Activated CD4-positive, alpha-beta memory T cell treated with anti-CD3 and anti-CD28 coated beads for 36 hours (primary cell): ENCODE measurements around the gene ARIH2. TPM values are rescaled to one million over a fixed set of nuclear protein-coding genes. Genes with fewer than 3 reads are reported as not detected.

Experiments
- CTCF ChIA-PET: fragments of 350-600 bp; sonication (Branson Sonifier 250); formaldehyde crosslinking; loops from one replicate; lab custom pipeline; 2021; ENCODE audit warnings: antibody characterized with exemption, inconsistent platforms; lab: Charles Lee
- POLR2A ChIA-PET: fragments of 350-600 bp; sonication (Branson Sonifier 250); formaldehyde crosslinking; loops from one replicate; lab custom pipeline; 2021; ENCODE audit warnings: antibody characterized with exemption; lab: Charles Lee
- DNase-seq: peaks from one replicate; pipeline ENCODE4 v3.0.0-alpha.2; 2020
- H3K27ac Mint-ChIP-seq: one replicate; pipeline ENCODE4 v1.8.0; 2021; ENCODE audit warnings: mixed read lengths
- H3K27me3 Mint-ChIP-seq: one replicate; pipeline ENCODE4 v1.8.0; 2021; ENCODE audit warnings: mixed read lengths
- H3K36me3 Mint-ChIP-seq: one replicate; pipeline ENCODE4 v1.8.0; 2021; ENCODE audit warnings: mixed read lengths
- H3K4me1 Mint-ChIP-seq: one replicate; pipeline ENCODE4 v1.8.0; 2021; ENCODE audit warnings: low read depth, mixed read lengths
- H3K4me3 Mint-ChIP-seq: one replicate; pipeline ENCODE4 v1.8.0; 2021; ENCODE audit warnings: mild to moderate bottlenecking, mixed read lengths
- H3K9me3 Mint-ChIP-seq: one replicate; pipeline ENCODE4 v1.8.0; 2021; ENCODE audit warnings: mixed read lengths
- intact Hi-C: fragments of 100-400 bp; cut with micrococcal nuclease; formaldehyde crosslinking; loops from one replicate; pipeline ENCODE4 v1.15.1; 2023
- total RNA-seq, 2 experiments: library from RNA; stranded (reverse); gene quantifications; one replicate each; pipeline ENCODE4 v1.2.3, GENCODE V29; 2021

Gene ARIH2
- 100 to 1,000 TPM; 109 to 130 TPM for total RNA-seq

DNA sequence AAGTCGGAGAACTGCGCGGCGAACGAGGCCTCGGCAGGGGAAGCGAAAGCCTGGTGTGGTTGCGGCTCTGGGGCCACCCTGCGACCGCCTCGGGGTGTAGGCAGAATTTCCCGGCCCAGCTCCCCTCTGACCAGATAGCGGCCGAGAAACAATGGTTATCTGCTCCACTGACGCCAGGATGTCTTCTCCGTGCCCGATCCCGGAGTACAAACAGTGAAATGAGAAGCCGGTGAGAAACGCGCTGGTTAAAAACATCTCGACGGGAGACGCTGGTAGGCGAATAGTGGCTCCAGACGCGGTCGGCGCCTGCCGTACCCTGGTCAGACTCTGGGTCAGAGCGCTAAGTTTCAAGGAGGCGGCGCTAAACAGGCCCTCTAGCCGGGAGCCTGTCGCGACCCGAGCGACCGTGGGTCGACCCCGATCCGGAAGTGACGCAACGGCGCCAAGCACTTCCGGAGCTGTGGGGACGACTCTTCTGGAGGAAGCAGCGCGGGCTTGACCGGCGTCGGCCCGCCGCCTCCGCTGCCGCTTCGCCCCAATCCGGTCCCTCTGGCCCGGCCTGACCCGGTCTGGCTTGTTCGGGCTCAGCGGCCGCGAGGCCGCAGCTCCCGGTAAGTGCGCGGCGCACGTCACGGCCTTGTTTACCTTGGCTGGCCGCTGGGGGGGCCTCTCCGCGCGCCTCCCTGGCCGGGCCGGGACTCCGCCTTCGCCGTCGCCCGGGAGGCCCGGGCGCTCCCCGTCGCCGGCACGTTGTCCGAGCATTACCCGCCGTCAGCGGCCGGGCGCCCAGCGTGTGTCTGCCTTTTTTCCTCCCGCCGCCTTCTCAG is at the start of gene ARIH2:
Gene ARIH2, plus strand, starts transcription at position 455 of the 827 bp plus-strand sequence. CDS start 8,717 bp downstream, outside the sequence.
- CTCF ChIA-PET: interaction anchor here (0.7 to 2.7 kb wide), 12 partner anchors 9 to 179 kb away, joined by 3 to 15 read pairs (median 4); partner anchors contain the start of genes NDUFAF3, PRKAR2A and SLC25A20

GRCh38 chr3:48877671-48878070 is 41.0 kb upstream of the ARIH2 start:
- no peak overlapping the region for H3K4me3 Mint-ChIP-seq
- POLR2A ChIA-PET: no interaction called here
- no peak overlapping the region for H3K27ac Mint-ChIP-seq
- CTCF ChIA-PET: no interaction called here
- H3K36me3 Mint-ChIP-seq: peaks cover 4% of the 10 kb centered on the region
- no peak for DNase-seq
- no peaks in the 10 kb centered on the region for H3K27me3 Mint-ChIP-seq
- no peaks in the 10 kb centered on the region for H3K9me3 Mint-ChIP-seq
- H3K4me1 Mint-ChIP-seq: no peaks in the 10 kb centered on the region
- intact Hi-C loops: no loop called here

More for the DNA sequence above, at the start of gene ARIH2:
- POLR2A ChIA-PET: interaction anchor here (0.9 to 2.7 kb wide), 14 partner anchors 8 to 440 kb away, joined by 3 to 56 read pairs (median 6); partner anchors contain the start of genes IP6K2, NDUFAF3, P4HTM and QRICH1
- Mint-ChIP-seq H3K9me3 (no peaks in the 10 kb centered on the region), H3K4me1 (peaks cover 31% of the 10 kb centered on the region), H3K4me3 (peak within 1 kb of the TSS; percentile 98), H3K27ac (peak within 1 kb of the TSS; percentile 100), H3K27me3 (no peaks in the 10 kb centered on the region), H3K36me3 (peaks cover 17% of the 10 kb centered on the region)
- intact Hi-C loops: loop anchor here (1.0 to 5.0 kb wide), 6 partner anchors 10 to 650 kb away; partner anchors contain the start of genes IP6K2, PRKAR2A and WDR6
- peak; percentile 94 for DNase-seq

- H3K27ac Mint-ChIP-seq: no peak overlapping the region
- H3K27me3 Mint-ChIP-seq: no peaks in the 10 kb centered on the region
- DNase-seq: no peak
- H3K4me1 Mint-ChIP-seq: no peaks in the 10 kb centered on the region
- CTCF ChIA-PET: no interaction called here
- POLR2A ChIA-PET: interaction anchor here (0.6 kb wide), 1 partner anchor 658 kb away, joined by 4 read pairs; no protein-coding TSS in a partner anchor
- H3K36me3 Mint-ChIP-seq: peaks cover 4% of the 10 kb centered on the region
- no peaks in the 10 kb centered on the region for H3K9me3 Mint-ChIP-seq
- intact Hi-C loops: no loop called here
- no peak overlapping the region for H3K4me3 Mint-ChIP-seq
Measured at GRCh38 chr3:48879307-48879993, 39.2 kb upstream of the ARIH2 start.

GRCh38 chr3:48879994-48880377 is 38.7 kb upstream of the ARIH2 start:
- no peak overlapping the region for H3K4me3 Mint-ChIP-seq
- ChIA-PET POLR2A (no interaction called here), CTCF (no interaction called here)
- H3K27me3 Mint-ChIP-seq: no peaks in the 10 kb centered on the region
- no peak for DNase-seq
- H3K4me1 Mint-ChIP-seq: no peaks in the 10 kb centered on the region
- intact Hi-C loops: no loop called here
- no peak overlapping the region for H3K27ac Mint-ChIP-seq
- no peaks in the 10 kb centered on the region for H3K9me3 Mint-ChIP-seq
- peaks cover 4% of the 10 kb centered on the region for H3K36me3 Mint-ChIP-seq

- CTCF ChIA-PET: no interaction called here
- Mint-ChIP-seq H3K27me3 (no peaks in the 10 kb centered on the region), H3K27ac (no peak overlapping the region), H3K9me3 (no peaks in the 10 kb centered on the region), H3K36me3 (peaks cover 6% of the 10 kb centered on the region), H3K4me3 (no peak overlapping the region), H3K4me1 (peaks cover 3% of the 10 kb centered on the region)
- POLR2A ChIA-PET: no interaction called here
- intact Hi-C loops: no loop called here
- no peak for DNase-seq
Measured at GRCh38 chr3:48881006-48881405, 37.6 kb upstream of the ARIH2 start.

DNA sequence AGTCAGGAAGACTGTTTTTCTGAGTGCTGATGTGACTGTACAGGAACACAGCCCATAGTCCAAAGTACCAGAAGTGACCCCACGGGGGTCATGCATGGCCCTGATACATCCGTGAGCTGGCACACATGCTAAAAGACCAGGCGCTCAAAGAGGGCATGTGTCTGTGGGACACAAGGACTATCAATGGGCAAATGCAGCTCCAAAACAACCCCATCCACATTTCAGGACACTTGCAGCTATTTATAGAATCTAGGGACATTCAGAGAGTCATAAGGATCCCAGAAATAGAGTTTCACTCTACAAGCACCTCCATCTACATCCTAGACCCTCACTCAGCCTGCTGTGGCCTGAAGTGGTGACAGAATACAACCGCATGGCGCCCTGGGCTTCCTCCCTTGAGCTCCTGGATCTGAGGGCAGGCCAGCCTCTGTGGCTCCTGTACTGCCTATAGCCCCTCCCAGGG is 37.0 kb upstream of the ARIH2 start:
- POLR2A ChIA-PET: no interaction called here

GRCh38 chr3:48885753-48886152 is 32.9 kb upstream of the ARIH2 start:
- intact Hi-C loops: no loop called here
- Mint-ChIP-seq H3K27ac (no peak overlapping the region), H3K4me3 (no peak overlapping the region), H3K9me3 (no peaks in the 10 kb centered on the region), H3K27me3 (no peaks in the 10 kb centered on the region), H3K4me1 (peaks cover 8% of the 10 kb centered on the region), H3K36me3 (peaks cover 3% of the 10 kb centered on the region)
- ChIA-PET CTCF (no interaction called here), POLR2A (no interaction called here)
- no peak for DNase-seq

More for the DNA sequence above, 37.0 kb upstream of the ARIH2 start:
- Mint-ChIP-seq H3K36me3 (peaks cover 6% of the 10 kb centered on the region), H3K27me3 (no peaks in the 10 kb centered on the region), H3K4me1 (peaks cover 3% of the 10 kb centered on the region), H3K4me3 (no peak overlapping the region), H3K27ac (no peak overlapping the region), H3K9me3 (no peaks in the 10 kb centered on the region)
- no peak for DNase-seq
- intact Hi-C loops: no loop called here
- CTCF ChIA-PET: no interaction called here

GRCh38 chr3:48891606-48892005 is 27.0 kb upstream of the ARIH2 start:
- no peaks in the 10 kb centered on the region for H3K27me3 Mint-ChIP-seq
- no peak overlapping the region for H3K27ac Mint-ChIP-seq
- DNase-seq: no peak
- peaks cover 5% of the 10 kb centered on the region for H3K4me1 Mint-ChIP-seq
- H3K4me3 Mint-ChIP-seq: no peak overlapping the region
- H3K36me3 Mint-ChIP-seq: peaks cover 4% of the 10 kb centered on the region
- ChIA-PET POLR2A (no interaction called here), CTCF (no interaction called here)
- intact Hi-C loops: no loop called here
- no peaks in the 10 kb centered on the region for H3K9me3 Mint-ChIP-seq

DNA sequence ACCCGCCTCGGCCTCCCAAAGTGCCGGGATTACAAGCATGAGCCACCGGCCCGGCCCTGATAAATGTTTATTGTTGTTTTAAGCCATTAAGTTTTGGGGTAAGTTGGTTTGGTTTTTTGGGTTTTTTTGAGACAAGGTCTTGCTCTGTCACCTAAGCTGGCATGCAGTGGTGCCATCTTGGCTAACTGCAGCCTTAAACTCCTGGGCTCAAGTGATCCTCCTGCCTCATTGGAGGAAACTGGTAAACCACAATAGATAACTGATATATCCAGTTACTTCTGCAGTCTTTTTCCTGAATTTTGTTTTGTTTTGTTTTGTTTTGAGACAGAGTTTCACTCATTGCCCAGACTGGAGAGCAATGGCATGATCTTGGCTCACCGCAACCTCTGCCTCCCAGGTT is 24.1 kb upstream of the ARIH2 start:
- Mint-ChIP-seq H3K4me3 (no peak overlapping the region), H3K27ac (no peak overlapping the region), H3K9me3 (no peaks in the 10 kb centered on the region), H3K4me1 (peaks cover 23% of the 10 kb centered on the region), H3K36me3 (peaks cover 4% of the 10 kb centered on the region), H3K27me3 (no peaks in the 10 kb centered on the region)
- CTCF ChIA-PET: no interaction called here
- DNase-seq: no peak
- POLR2A ChIA-PET: interaction anchor here (0.6 to 0.8 kb wide), 2 partner anchors 26 to 126 kb away, joined by 3 to 4 read pairs; no protein-coding TSS in a partner anchor
- intact Hi-C loops: no loop called here

- no peak overlapping the region for H3K4me3 Mint-ChIP-seq
- no peak overlapping the region for H3K27ac Mint-ChIP-seq
- ChIA-PET CTCF (interaction anchor here (0.6 to 2.4 kb wide), 4 partner anchors 22 to 621 kb away, joined by 3 to 15 read pairs (median 8); partner anchors contain the start of gene ARIH2), POLR2A (interaction anchor here (1.0 to 3.5 kb wide), 2 partner anchors 22 to 31 kb away, joined by 8 to 28 read pairs; partner anchors contain the start of gene ARIH2)
- no peaks in the 10 kb centered on the region for H3K36me3 Mint-ChIP-seq
- no peaks in the 10 kb centered on the region for H3K9me3 Mint-ChIP-seq
- no peaks in the 10 kb centered on the region for H3K27me3 Mint-ChIP-seq
- intact Hi-C loops: loop anchor here (5.0 kb wide), 1 partner anchor 50 kb away; the partner anchor contains the start of gene PRKAR2A
- DNase-seq: no peak
- H3K4me1 Mint-ChIP-seq: peaks cover 29% of the 10 kb centered on the region
Measured at GRCh38 chr3:48896936-48897335, 21.7 kb upstream of the ARIH2 start.

DNA sequence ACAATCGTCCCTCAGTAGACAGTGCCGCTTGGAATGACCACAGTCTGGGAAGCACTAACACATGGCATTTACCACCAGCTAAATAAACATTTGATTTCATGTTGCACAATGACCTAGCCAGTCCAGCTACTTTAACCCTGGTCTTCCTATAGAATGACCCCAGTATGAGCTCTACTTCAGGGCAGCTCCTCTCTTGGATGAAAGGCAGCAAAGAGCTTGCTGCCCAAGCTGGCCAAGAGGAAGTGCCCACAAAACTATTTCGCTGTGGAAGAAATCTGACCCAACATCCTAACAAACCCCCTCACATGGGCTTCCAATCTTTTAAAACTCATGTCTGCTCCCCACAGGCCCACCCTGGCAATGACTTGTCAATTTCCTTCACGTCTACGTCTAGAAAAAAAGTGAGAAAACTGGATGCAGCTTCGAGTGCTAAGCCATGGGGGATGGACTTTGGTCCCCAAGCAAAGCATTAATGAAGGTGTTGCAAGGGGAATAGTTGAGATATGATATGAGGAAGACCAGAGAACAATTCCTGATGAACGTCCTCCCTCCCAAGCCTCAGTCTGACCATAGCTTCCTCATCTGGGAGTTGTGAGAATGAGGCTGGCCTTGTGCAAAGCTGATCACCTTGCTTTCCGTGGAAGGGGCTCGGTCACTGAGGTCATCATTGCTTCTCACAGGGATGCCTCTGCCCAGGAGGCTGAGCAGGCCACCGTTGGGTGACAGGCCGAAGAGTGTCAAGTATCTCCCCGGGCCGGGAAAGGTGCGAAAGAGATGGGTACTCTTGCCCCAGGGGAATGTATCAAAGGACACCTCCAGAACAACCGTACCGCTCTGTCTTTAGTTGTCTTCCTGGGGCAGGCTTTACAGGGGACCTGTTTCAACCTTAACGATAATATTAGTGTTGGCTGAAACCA is 20.9 kb upstream of the ARIH2 start:
- Mint-ChIP-seq H3K4me3 (peak overlapping the region; percentile 97), H3K27me3 (no peaks in the 10 kb centered on the region), H3K27ac (peak overlapping the region; percentile 92), H3K9me3 (no peaks in the 10 kb centered on the region), H3K4me1 (peaks cover 29% of the 10 kb centered on the region), H3K36me3 (no peaks in the 10 kb centered on the region)
- peak; percentile 27 for DNase-seq
- intact Hi-C loops: loop anchor here (2.0 to 5.0 kb wide), 2 partner anchors 31 to 50 kb away; partner anchors contain the start of gene PRKAR2A
- ChIA-PET POLR2A (interaction anchor here (0.9 to 3.5 kb wide), 8 partner anchors 10 to 124 kb away, joined by 3 to 28 read pairs (median 4); partner anchors contain the start of genes ARIH2 and NDUFAF3), CTCF (interaction anchor here (0.6 to 2.4 kb wide), 9 partner anchors 21 to 620 kb away, joined by 3 to 15 read pairs (median 4); partner anchors contain the start of gene ARIH2)
